WTC11 (cell line): Measurements from ENCODE around the gene ERAP2. TPM values are rescaled to one million over a fixed set of nuclear protein-coding genes. Genes with fewer than 3 reads are reported as not detected.

Experiments used
- ATAC-seq: fragments of 200-7000 bp; cut with Tn5 transposase; 2 replicates; pipeline ENCODE4 v1.10.0; 2021; ENCODE audit warnings: mild to moderate bottlenecking, moderate library complexity
- CTCF ChIA-PET: fragments of 300-600 bp; sonication (Branson Sonifier 250); formaldehyde crosslinking; loops from one replicate; lab custom pipeline; 2021; ENCODE audit warnings: antibody characterized with exemption; lab: Charles Lee
- POLR2A ChIA-PET: fragments of 350-600 bp; sonication (Branson Sonifier 250); formaldehyde crosslinking; loops from one replicate; lab custom pipeline; 2021; ENCODE audit warnings: antibody characterized with exemption; lab: Charles Lee
- DNase-seq: peaks from one replicate; pipeline ENCODE4 v3.0.0; 2021; ENCODE audit warnings: low spot score
- H3K27ac Mint-ChIP-seq: 2 replicates; pipeline ENCODE4 v1.8.0; 2021; ENCODE audit warnings: mixed read lengths
- H3K27me3 Mint-ChIP-seq: 2 replicates; pipeline ENCODE4 v1.8.0; 2021; ENCODE audit warnings: low read depth, mild to moderate bottlenecking, moderate library complexity, mixed read lengths
- H3K36me3 Mint-ChIP-seq: 2 replicates; pipeline ENCODE4 v1.8.0; 2021; ENCODE audit warnings: mixed read lengths
- H3K4me1 Mint-ChIP-seq: 2 replicates; pipeline ENCODE4 v1.8.0; 2022; ENCODE audit warnings: mixed read lengths
- H3K4me3 Mint-ChIP-seq: 2 replicates; pipeline ENCODE4 v1.8.0; 2021; ENCODE audit warnings: mild to moderate bottlenecking, moderate library complexity, mixed read lengths
- H3K9me3 Mint-ChIP-seq: 2 replicates; pipeline ENCODE4 v1.8.0; 2021; ENCODE audit warnings: mixed read lengths
- AR ChIP-seq: fragments of 250-450 bp; sonication (Bioruptor Pico); IDR thresholded peaks from 2 replicates; pipeline ENCODE4 v1.9.0; 2021; ENCODE audit warnings: mild to moderate bottlenecking
- ARID4B ChIP-seq: sonication (generic); formaldehyde crosslinking; IDR thresholded peaks from 2 replicates; pipeline ENCODE4 v1.8.0; 2023; ENCODE audit warnings: missing genetic modification reagents, mild to moderate bottlenecking, borderline replicate concordance
- ATF1 ChIP-seq: sonication (generic); formaldehyde crosslinking; IDR thresholded peaks from 2 replicates; pipeline ENCODE4 v1.8.1; 2023; ENCODE audit warnings: mild to moderate bottlenecking, moderate library complexity, missing genetic modification reagents
- CBFB ChIP-seq: sonication (generic); formaldehyde crosslinking; IDR thresholded peaks from 2 replicates; pipeline ENCODE4 v1.8.1; 2022; ENCODE audit warnings: mild to moderate bottlenecking, low read depth, missing genetic modification reagents
- E2F4 ChIP-seq: sonication (generic); formaldehyde crosslinking; IDR thresholded peaks from 2 replicates; pipeline ENCODE4 v1.8.1; 2022; ENCODE audit warnings: low read depth, mild to moderate bottlenecking, moderate library complexity, missing genetic modification reagents, borderline replicate concordance
- EMX1 ChIP-seq: fragments of 250-450 bp; sonication (Bioruptor Pico); IDR thresholded peaks from 2 replicates; pipeline ENCODE4 v1.8.0; 2021; ENCODE audit warnings: mild to moderate bottlenecking
- NR1H2 ChIP-seq: sonication (generic); formaldehyde crosslinking; IDR thresholded peaks from 2 replicates; pipeline ENCODE4 v1.9.0; 2021; ENCODE audit warnings: mild to moderate bottlenecking, moderate library complexity, missing genetic modification reagents
- SMAD4 ChIP-seq: sonication (generic); formaldehyde crosslinking; IDR thresholded peaks from 2 replicates; pipeline ENCODE4 v1.8.0; 2022; ENCODE audit warnings: mild to moderate bottlenecking, missing genetic modification reagents
- ZBTB43 ChIP-seq: sonication (generic); formaldehyde crosslinking; IDR thresholded peaks from 2 replicates; pipeline ENCODE4 v1.8.1; 2023; ENCODE audit warnings: mild to moderate bottlenecking, missing genetic modification reagents
- ZNF281 ChIP-seq: sonication (generic); formaldehyde crosslinking; IDR thresholded peaks from 2 replicates; pipeline ENCODE4 v1.8.0; 2023; ENCODE audit warnings: mild to moderate bottlenecking, missing genetic modification reagents
- ZNF396 ChIP-seq: fragments of 250-450 bp; sonication (Bioruptor Pico); IDR thresholded peaks from 2 replicates; pipeline ENCODE4 v1.8.0; 2021; ENCODE audit warnings: mild to moderate bottlenecking, moderate library complexity, borderline replicate concordance
- ZNF423 ChIP-seq: fragments of 250-450 bp; sonication (Bioruptor Pico); IDR thresholded peaks from 2 replicates; pipeline ENCODE4 v2.1.2; 2022; ENCODE audit warnings: mild to moderate bottlenecking, moderate library complexity
- ZNF512 ChIP-seq: sonication (generic); formaldehyde crosslinking; IDR thresholded peaks from 2 replicates; pipeline ENCODE4 v1.8.1; 2022; ENCODE audit warnings: missing genetic modification reagents, borderline replicate concordance
- total RNA-seq: library from RNA; stranded (reverse); gene quantifications from 3 replicates; pipeline ENCODE4 v1.2.3, GENCODE V29; 2021

The ERAP2 gene
- total RNA-seq, 1 experiment from 2014 or later: 0.13 TPM

GRCh38 chr5:96871686-96872085 is 4.6 kb upstream of the ERAP2 start:
- peaks cover 31% of the 10 kb centered on the region for H3K4me1 Mint-ChIP-seq
- no peak for DNase-seq
- no peak for ATAC-seq
- no peak overlapping the region for H3K27ac Mint-ChIP-seq
- no peak overlapping the region for H3K4me3 Mint-ChIP-seq
- no peak for TF ChIP-seq ZNF423
- TF ChIP-seq E2F4 (CRISPR knock-in tag): no peak
- TF ChIP-seq ZNF396 (CRISPR knock-in tag): no peak
- no peak for TF ChIP-seq ARID4B (CRISPR knock-in tag)
- TF ChIP-seq SMAD4 (CRISPR knock-in tag): no peak
- no peak for TF ChIP-seq NR1H2 (CRISPR knock-in tag)
- no peak for TF ChIP-seq AR (CRISPR knock-in tag)
- TF ChIP-seq ZNF281: no peak
- TF ChIP-seq EMX1: no peak
- no peak for TF ChIP-seq CBFB (CRISPR knock-in tag)
- no peak for TF ChIP-seq ZNF512
- TF ChIP-seq ATF1: no peak
- TF ChIP-seq ZBTB43 (CRISPR knock-in tag): no peak
- H3K36me3 Mint-ChIP-seq: no peaks in the 10 kb centered on the region
- POLR2A ChIA-PET: interaction anchor here (0.6 kb wide), 1 partner anchor 40 kb away, joined by 5 read pairs; no protein-coding TSS in a partner anchor
- H3K9me3 Mint-ChIP-seq: no peaks in the 10 kb centered on the region
- CTCF ChIA-PET: interaction anchor here (0.6 to 1.2 kb wide), 3 partner anchors 30 to 271 kb away, joined by 3 to 5 read pairs (median 4); partner anchors contain the start of gene LIX1
- H3K27me3 Mint-ChIP-seq: no peaks in the 10 kb centered on the region
